Glomerular visceral epithelial cell (primary cell): ENCODE measurements around the gene HSPA4.
"Not testable (repeated sequence)": the region's sequence is repeated elsewhere in the genome, so short reads cannot be mapped to it uniquely, and the experiment has no call there.

Experiments used
- DNase-seq: peaks from one replicate; pipeline ENCODE4 v3.0.0-alpha.2; 2016; ENCODE audit errors: extremely low spot score

The HSPA4 gene

DNA sequence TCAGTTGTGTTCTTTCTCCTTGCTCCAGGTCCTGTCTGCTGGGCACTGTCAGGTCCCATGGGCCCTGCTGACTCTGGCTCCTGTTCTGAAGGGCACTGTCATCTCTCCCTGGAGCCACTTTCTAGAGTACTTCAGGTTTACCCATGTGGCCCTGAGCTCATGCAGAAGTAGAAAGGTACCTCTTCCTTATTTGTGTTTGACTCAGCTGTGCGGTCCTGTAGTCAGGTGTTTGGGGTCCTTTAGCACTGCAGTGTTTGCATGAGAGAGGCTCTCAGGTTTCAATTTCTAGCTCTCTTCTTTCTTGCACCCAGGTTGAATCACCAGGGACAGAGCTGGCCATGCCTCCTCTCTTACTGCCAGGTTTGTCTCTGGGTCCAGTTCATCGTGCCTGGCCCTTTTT lies 71.5 kb downstream of the HSPA4 start:
- no peak for DNase-seq

DNA sequence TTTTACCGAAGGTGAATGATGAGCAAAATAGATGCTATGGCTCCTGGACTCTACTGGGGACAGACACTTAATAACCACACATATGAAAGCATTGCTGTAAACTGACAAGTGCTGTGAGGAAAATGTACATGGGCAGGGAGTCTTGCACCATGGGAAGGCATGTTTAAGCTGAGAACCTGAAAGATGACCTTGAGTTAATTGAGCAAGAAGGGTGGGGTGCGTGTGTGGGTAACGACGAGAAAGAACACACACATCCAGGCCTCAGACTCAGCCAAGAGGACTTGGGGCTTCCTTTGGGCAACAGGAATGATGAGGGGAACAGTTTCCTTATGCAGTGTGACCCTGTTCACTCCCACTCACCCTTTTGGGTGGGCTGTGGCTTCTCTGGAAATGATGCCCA lies 73.1 kb downstream of the HSPA4 start:
- DNase-seq = no peak

- no peak for DNase-seq
Measured at GRCh38 chr5:133128066-133128465, 76.3 kb downstream of the HSPA4 start.

DNA sequence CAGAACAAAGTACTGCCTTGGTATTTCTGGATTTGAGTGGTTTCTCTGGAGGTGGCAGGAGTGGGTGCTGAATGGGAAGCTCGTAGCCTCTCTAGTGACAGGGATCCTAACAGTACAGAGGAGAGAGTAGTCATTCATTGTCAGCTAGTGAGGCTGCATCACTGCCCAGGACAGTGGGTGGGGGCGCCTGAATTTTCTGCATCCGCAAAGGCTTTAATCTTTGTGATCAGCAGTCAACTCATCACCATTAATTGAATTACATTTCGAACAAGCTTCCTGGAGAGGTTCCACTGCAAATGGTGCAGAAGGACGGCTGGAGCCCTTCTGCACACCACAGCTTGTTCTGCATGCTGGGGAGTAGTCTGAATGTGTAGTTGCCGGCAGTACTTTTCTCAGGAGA lies 77.5 kb downstream of the HSPA4 start:
- no peak for DNase-seq

DNA sequence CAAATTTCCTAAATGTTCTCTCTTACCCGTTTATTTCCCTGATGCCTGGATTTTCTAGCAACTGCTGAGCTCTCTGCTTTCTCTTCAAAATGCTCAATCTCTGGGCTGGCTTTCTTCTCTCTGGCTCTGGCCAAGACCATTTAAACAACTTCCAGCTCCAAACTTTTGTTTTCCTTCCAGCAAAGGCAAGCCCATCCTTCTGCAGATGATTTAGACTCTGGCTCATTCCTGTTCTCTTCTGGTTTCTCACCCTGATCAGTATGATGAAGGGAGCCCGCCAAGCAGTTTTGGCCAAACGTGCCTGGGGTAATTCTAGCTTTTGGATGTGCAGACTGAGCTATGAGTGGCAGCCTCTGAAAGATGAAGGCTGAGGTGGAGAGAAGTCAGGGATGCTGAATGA lies 78.1 kb downstream of the HSPA4 start:
- DNase-seq = no peak

- no peak for DNase-seq
Measured at GRCh38 chr5:133130387-133131118, 78.7 kb downstream of the HSPA4 start.

DNA sequence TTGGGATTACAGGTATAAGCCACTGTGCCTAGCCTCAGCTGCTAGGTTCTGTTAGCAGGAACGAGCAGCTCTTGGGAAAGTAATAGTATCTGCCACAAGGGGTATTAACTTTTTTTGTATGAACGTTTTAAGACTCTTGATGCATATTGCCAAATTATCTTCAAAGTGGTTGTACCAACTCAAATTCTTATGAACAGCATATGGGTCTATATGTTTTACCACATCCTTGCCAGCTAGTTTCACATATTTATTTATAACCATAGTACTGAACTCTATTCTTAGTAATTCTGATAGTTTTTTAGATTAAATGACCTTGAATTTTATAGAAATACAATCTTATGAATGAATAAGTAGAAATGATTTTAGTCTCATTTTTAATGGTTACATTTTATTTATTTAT lies 80.9 kb downstream of the HSPA4 start:
- DNase-seq = no peak

GRCh38 chr5:133133241-133133640 lies 81.4 kb downstream of the HSPA4 start:
- not testable (repeated sequence) for DNase-seq

- DNase-seq = not testable (repeated sequence)
Measured at GRCh38 chr5:133136890-133137289, 85.1 kb downstream of the HSPA4 start.

DNA sequence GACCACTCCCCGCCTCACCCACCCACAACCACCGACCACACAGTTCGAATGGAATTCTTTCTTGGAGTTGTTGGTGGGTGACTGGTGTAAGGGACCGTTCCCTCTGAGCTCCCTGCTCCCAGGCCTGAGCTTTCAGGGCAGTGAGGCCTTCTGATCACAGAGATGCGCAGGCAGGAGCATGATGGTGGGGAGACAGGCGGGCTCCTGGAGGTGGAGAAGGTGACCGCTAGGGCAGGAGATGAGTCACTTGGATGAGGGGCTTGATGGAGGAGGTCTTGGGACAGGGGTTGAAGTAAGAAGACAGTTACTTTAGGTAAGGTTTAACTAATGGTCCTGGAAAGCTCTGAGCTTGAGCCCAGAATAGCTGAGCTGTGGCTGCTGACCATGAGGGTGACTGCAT lies 88.5 kb downstream of the HSPA4 start:
- DNase-seq = no peak

DNA sequence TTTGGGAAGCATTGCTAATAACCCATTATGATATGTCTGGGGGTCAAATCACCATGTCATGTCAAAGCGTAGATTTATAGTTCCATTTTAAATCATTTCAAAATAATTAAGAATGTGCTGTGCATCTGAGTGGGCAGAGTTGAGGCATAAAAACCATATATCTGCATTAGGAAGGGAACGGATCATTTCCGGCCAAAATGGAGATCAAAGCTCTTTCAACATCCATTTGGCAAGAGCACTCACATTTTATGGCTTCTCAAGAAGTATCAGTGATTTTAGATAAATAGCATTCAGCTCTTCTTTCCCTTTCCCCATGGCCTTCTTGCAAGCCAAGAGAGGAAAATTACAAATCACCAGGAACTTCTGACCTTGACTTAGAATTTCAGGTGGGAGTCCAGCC lies 89.9 kb downstream of the HSPA4 start:
- no peak for DNase-seq

- DNase-seq = no peak
Measured at GRCh38 chr5:133142782-133143181, 91.0 kb downstream of the HSPA4 start.

- no peak for DNase-seq
Measured at GRCh38 chr5:133144245-133144981, 92.6 kb downstream of the HSPA4 start.

DNA sequence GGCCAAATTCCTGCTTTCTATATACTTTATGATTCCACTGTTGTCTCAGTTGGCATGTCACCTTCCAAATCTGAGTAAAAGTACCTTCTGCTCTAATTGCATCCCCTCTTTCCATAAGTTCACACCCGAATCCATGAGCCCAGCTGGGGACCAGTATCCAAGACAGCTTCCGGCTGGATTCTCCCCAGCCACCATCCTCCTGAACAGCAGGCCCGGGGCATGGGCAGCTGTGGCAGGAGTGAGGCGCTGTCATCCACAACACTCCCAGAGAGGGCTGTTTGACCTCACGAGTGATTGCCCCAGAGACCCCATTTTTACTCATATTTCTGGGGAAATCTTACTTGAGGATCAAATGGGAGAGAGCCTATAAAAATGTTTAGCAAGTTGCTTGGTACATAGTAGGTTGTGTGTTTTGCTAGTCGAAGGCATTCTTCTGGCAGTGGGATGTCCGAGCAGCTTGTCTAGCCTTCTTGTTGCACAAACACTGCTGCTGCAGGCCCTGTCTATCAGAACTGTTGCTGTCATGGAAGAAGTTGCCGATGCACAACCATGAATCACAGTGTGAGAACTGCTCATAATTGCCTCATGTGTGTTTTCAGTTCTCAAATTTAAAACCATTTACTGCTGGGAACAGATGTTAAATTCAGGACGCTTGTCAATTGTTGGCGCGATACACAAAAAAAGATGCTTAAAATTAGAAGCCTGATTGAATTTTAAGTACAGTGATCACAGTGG lies 93.8 kb downstream of the HSPA4 start:
- no peak for DNase-seq

DNA sequence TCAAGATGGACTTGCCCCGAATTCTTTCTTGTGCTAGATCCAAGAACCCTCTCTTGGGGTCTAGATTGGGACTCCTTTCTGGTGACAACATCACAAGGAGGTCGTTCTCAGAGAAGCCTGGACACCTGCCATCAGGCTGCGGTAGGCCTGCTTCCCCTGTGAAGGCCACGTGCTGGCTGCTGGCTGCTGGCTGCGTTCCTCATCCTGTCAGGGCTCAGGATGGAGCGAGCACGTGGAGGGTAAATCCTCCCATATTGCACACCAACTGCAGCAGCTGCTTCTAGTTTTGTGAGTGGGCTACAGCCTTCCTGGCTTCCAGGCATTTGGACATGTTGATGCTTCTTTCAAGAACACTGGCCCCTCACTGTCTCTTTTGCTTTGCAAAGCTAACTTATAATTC lies 95.6 kb downstream of the HSPA4 start:
- DNase-seq = no peak

GRCh38 chr5:133147815-133148567 lies 96.2 kb downstream of the HSPA4 start:
- DNase-seq = no peak

DNA sequence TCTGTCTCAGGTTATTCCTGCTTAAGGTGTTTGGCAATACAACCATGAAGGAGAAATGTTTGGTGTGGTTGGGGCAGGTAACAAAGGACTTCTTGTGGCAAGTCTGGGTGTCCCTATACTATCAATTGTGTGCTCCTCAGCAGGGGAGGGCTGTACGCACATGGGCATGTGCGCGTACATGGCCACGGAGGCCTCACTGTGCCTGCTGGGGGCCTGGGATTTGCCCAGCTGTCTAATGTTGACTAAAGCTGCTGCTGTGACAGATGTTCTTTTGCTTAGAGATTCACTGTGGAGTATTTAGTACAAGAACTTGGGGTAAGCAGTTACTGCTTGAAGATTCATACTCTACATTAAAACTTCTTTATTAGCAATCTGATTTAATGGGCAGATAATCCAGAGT lies 97.5 kb downstream of the HSPA4 start:
- DNase-seq = no peak

GRCh38 chr5:133150909-133151544 lies 99.2 kb downstream of the HSPA4 start:
- no peak for DNase-seq

GRCh38 chr5:133154274-133155075 lies 102.7 kb downstream of the HSPA4 start:
- DNase-seq = no peak

- DNase-seq = no peak
Measured at GRCh38 chr5:133155326-133155969, 103.6 kb downstream of the HSPA4 start.
